Kidney (tissue), 14 donors: Measurements from ENCODE around the gene RERE. TPM values are rescaled to one million over a fixed set of nuclear protein-coding genes. Genes with fewer than 3 reads are reported as not detected.
"Not testable (repeated sequence)": the region's sequence is repeated elsewhere in the genome, so short reads cannot be mapped to it uniquely, and the experiment has no call there.

Source experiments
- DNase-seq, 5 donors: peaks; one replicate each; pipeline ENCODE4 v3.0.0-alpha.2; 2013 to 2020
- FAIRE-seq: peaks from 2 replicates; lab custom pipeline; 2012; peaks lifted over from hg19 to GRCh38; lab: Jason Lieb, UNC
- H3K27ac ChIP-seq, 2 donors: one replicate each; pipeline ENCODE4 v1.7.0; 2013; ENCODE audit warnings: low read depth in 2 of 2, low read length in 2 of 2, inconsistent platforms in 1 of 2
- H3K27me3 ChIP-seq: one replicate; pipeline ENCODE4 v1.7.1; 2013; ENCODE audit warnings: low read length, inconsistent platforms; ENCODE audit not compliant: control insufficient read depth, insufficient read depth
- H3K36me3 ChIP-seq, 3 donors: one replicate each; pipeline versions ENCODE4 v1.7.0 to v1.7.1; 2013; ENCODE audit warnings: low read length in 3 of 3, control low read depth in 1 of 3, inconsistent platforms in 1 of 3; ENCODE audit not compliant: insufficient read depth in 3 of 3, control insufficient read depth in 2 of 3
- H3K4me1 ChIP-seq, 3 donors: one replicate each; pipeline versions ENCODE4 v1.7.0 to v1.7.1; 2013; ENCODE audit warnings: low read length in 3 of 3, inconsistent platforms in 1 of 3, low read depth in 1 of 3; ENCODE audit not compliant: control insufficient read depth in 2 of 3, insufficient read depth in 2 of 3
- H3K4me3 ChIP-seq, 3 donors: one replicate each; pipeline versions ENCODE4 v1.7.0 to v1.8.1; 2013; ENCODE audit warnings: low read length in 3 of 3, control low read depth in 1 of 3, inconsistent platforms in 1 of 3
- H3K9ac ChIP-seq, 3 donors: one replicate each; pipeline versions ENCODE4 v1.7.0 to v1.7.1; 2013; ENCODE audit warnings: low read length in 3 of 3, control low read depth in 1 of 3, inconsistent platforms in 1 of 3
- H3K9me3 ChIP-seq, 3 donors: one replicate each; pipeline versions ENCODE4 v1.7.0 to v1.7.1; 2013; ENCODE audit warnings: low read length in 3 of 3, control low read depth in 1 of 3, inconsistent platforms in 1 of 3; ENCODE audit not compliant: control insufficient read depth in 2 of 3, insufficient read depth in 1 of 3
- intact Hi-C: fragments of 100-400 bp; cut with DNase I; formaldehyde crosslinking; loops from one replicate; pipeline ENCODE4 v1.11.1; 2022
- polyA plus RNA-seq: library from polyadenylated mRNA; stranded (reverse); fragments of 350-450 nt; fragmentation: Illumina TruSeq; extraction: RNeasy Lipid Tissue Mini Kit (QIAGEN cat#74804); gene quantifications from one replicate; pipeline ENCODE4 v1.2.3, GENCODE V29; 2014; ENCODE audit warnings: low read depth, low replicate concordance; ENCODE audit not compliant: insufficient read depth
- total RNA-seq: library from RNA; stranded (reverse); fragmentation: NEBNext Ultra II Directional; extraction: Animal tissue kit (Norgen Biotek cat#: 25700); gene quantifications from one replicate; pipeline ENCODE4 v1.2.1, GENCODE V29; 2021
- TF ChIP-seq, protein P1 (sequence below): IDR thresholded peaks from 3 replicates; pipeline ENCODE4 v1.5.1; 2012; ENCODE audit warnings: mild to moderate bottlenecking, moderate library complexity, borderline replicate concordance; ENCODE audit not compliant: insufficient read depth; ENCODE audit errors: extremely low read depth
- donor health status: control.
- donor health status: control.
- donor health status: control.
- donor health status: control.
- donor health status: control.
- donor health status: DM: yes; HTN: yes; CAD: no.
- donor health status: Normal renal cell carcinoma (clear cell type).

The RERE gene
- total and polyA plus RNA-seq, 2 donors from 2014 or later: 37.2 to 176 TPM

DNA sequence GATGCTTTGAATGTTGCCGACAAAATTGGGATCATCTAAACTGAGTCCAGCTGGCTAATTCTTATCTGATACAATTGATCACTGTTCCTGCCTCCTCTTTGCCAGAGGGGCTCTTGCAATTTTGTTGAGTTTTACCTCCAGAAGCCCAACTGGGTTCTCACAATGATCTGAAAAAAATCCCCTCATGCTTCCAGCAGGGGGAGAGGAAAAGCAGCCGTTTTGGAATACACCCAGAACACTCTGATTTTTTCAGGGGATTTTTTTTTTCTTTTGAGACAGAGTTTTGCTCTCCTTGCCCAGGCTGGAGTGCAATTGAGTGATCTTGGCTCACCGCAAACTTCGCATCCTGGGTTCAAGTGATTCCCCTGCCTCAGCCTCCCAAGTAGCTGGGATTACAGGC, 13.9 kb upstream of the RERE start:
- H3K27ac ChIP-seq: no peak overlapping the region
- H3K9ac ChIP-seq: no peak overlapping the region
- FAIRE-seq: no peak
- no peak overlapping the region for H3K4me3 ChIP-seq
- DNase-seq: peak in 2 of 5 donors; percentile 24 to 39
- intact Hi-C loops: no loop called here
- H3K36me3 ChIP-seq: no peaks in the 10 kb centered on the region
- TF ChIP-seq, protein P1, sequence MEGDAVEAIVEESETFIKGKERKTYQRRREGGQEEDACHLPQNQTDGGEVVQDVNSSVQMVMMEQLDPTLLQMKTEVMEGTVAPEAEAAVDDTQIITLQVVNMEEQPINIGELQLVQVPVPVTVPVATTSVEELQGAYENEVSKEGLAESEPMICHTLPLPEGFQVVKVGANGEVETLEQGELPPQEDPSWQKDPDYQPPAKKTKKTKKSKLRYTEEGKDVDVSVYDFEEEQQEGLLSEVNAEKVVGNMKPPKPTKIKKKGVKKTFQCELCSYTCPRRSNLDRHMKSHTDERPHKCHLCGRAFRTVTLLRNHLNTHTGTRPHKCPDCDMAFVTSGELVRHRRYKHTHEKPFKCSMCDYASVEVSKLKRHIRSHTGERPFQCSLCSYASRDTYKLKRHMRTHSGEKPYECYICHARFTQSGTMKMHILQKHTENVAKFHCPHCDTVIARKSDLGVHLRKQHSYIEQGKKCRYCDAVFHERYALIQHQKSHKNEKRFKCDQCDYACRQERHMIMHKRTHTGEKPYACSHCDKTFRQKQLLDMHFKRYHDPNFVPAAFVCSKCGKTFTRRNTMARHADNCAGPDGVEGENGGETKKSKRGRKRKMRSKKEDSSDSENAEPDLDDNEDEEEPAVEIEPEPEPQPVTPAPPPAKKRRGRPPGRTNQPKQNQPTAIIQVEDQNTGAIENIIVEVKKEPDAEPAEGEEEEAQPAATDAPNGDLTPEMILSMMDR: peak; percentile 15
- no peaks in the 10 kb centered on the region for H3K9me3 ChIP-seq
- no peaks in the 10 kb centered on the region for H3K27me3 ChIP-seq
- no peaks in the 10 kb centered on the region for H3K4me1 ChIP-seq

DNA sequence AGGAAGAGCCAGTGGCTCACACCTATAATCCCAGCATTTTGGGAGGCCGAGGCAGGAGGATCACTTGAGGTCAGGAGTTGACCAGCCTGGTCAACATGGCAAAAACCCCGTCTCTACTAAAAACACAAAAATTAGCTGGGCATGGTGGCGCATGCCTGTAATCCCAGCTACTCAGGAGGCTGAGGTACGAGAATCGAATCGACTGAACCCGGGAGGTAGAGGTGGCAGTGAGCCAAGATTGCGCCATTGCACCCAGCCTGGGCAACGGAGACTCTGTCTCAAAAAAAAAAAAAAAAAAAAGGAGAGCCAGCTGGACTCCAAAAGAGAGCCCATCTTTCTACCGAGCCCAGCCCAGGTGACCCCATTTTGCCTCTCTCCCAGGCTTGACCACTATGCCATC, 13.3 kb upstream of the RERE start:
- H3K4me1 ChIP-seq, H3K9ac ChIP-seq, H3K9me3 ChIP-seq, H3K27ac ChIP-seq, intact Hi-C loops, H3K36me3 ChIP-seq, H3K4me3 ChIP-seq, FAIRE-seq, H3K27me3 ChIP-seq: not testable (repeated sequence)
- DNase-seq: peak in 2 of 5 donors; percentile 13 to 31

DNA sequence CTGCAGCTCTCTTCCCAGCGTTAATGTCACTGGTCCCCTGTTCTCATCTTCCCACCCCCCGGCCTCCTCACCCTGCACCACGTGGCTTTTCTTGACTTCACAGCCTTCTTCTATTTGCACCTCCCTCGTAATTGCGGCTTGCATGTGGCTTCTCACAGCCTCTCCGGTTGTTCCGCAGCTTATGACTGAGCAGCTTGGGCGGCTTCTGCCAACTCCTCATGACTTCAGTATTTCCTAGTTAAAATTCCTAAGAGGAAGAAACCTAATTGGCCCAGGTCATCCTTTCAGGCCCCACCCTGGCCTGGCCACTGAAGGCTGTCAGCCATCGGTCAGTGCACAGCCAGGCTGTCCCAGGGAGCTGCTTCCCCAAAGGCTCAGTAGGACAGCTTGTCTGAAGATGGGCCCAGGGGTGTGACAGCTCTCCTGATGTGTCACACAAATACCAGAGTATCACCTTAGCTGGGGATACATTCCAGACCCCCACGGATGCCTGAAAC, 8.6 kb upstream of the RERE start:
- TF ChIP-seq, protein P1: no peak
- H3K9ac ChIP-seq: no peak overlapping the region
- peak in 2 of 5 donors; percentile 20 to 26 for DNase-seq

DNA sequence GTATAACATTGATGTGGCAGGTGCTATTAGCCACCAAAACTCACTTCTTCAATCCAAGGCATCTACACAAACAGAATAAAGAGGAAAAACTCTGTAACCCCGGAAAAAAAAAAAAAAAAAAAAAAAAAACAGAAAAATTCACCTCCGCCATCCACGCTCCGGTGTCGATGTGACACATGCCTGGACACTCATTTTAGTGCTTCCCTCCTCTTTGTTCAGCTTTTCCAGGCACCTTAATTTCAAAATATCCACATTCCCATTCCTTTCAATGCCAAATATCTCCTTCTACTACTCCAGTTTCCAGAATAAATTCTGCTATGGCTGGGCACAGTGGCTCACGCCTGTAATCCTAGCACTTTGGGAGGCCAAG, 5.8 kb upstream of the RERE start:
- H3K36me3 ChIP-seq: no peaks in the 10 kb centered on the region
- no peak overlapping the region for H3K4me3 ChIP-seq
- H3K27ac ChIP-seq: no peak overlapping the region
- H3K9ac ChIP-seq: peak overlapping the region in 1 of 3 donors; percentile 0
- intact Hi-C loops: no loop called here
- peaks cover 2 to 17% (median 10%) of the 10 kb centered on the region in 3 donors for H3K4me1 ChIP-seq
- DNase-seq (no peak), FAIRE-seq (no peak)
- TF ChIP-seq, protein P1: no peak
- no peaks in the 10 kb centered on the region for H3K9me3 ChIP-seq
- no peaks in the 10 kb centered on the region for H3K27me3 ChIP-seq

More for the DNA sequence above, 8.6 kb upstream of the RERE start:
- Histone ChIP-seq H3K4me1 (peaks cover 0 to 13% (median 5%) of the 10 kb centered on the region in 3 donors), H3K4me3 (no peak overlapping the region), H3K27me3 (no peaks in the 10 kb centered on the region), H3K27ac (no peak overlapping the region), H3K9me3 (no peaks in the 10 kb centered on the region), H3K36me3 (no peaks in the 10 kb centered on the region)
- FAIRE-seq: no peak
- intact Hi-C loops: no loop called here
